IPS-18c (cell line): ENCODE measurements around the gene SYTL3.
"Not testable (repeated sequence)": the region's sequence is repeated elsewhere in the genome, so short reads cannot be mapped to it uniquely, and the experiment has no call there.

Source experiments
- H3K4me3 ChIP-seq: 2 replicates; pipeline ENCODE4 v1.7.0; 2013; ENCODE audit warnings: low read depth, mild to moderate bottlenecking, low read length, moderate library complexity; ENCODE audit not compliant: insufficient read depth
- H3K9me3 ChIP-seq: one replicate; pipeline ENCODE4 v1.6.1; 2013; ENCODE audit warnings: mild to moderate bottlenecking, low read length, moderate library complexity; ENCODE audit not compliant: control insufficient read depth, insufficient read depth

The SYTL3 gene

GRCh38 chr6:158633127-158633526, 16.7 kb upstream of the SYTL3 start:
- Histone ChIP-seq H3K9me3 (no peaks in the 10 kb centered on the region), H3K4me3 (no peak overlapping the region)

GRCh38 chr6:158634695-158635426, 15.0 kb upstream of the SYTL3 start:
- H3K9me3 ChIP-seq = no peaks in the 10 kb centered on the region

GRCh38 chr6:158635427-158636073, 14.3 kb upstream of the SYTL3 start:
- Histone ChIP-seq H3K9me3 (no peaks in the 10 kb centered on the region), H3K4me3 (no peak overlapping the region)

More at GRCh38 chr6:158634695-158635426, 15.0 kb upstream of the SYTL3 start:
- H3K4me3 ChIP-seq = no peak overlapping the region

DNA sequence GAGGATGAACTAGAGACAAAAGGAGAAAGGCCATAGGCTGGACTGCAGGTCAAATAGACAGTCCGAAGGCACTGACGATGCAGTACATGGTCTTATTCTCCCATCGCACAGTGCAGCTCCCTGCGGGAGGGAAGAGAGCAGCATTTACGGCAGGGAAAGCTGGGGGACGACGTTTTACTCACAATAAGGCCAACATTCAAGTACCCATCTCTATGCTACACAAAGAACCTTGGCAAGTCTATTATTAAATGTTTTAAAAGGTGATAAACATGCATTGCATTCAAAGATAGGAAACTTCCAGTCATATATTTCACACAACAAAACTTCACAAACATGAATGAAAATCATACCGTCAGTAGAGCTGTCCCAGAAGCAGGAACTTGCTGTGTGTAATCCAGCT, 13.1 kb upstream of the SYTL3 start:
- Histone ChIP-seq H3K4me3 (no peak overlapping the region), H3K9me3 (no peaks in the 10 kb centered on the region)

GRCh38 chr6:158638324-158638854, 11.5 kb upstream of the SYTL3 start:
- H3K9me3 ChIP-seq = no peaks in the 10 kb centered on the region
- no peak overlapping the region for H3K4me3 ChIP-seq

DNA sequence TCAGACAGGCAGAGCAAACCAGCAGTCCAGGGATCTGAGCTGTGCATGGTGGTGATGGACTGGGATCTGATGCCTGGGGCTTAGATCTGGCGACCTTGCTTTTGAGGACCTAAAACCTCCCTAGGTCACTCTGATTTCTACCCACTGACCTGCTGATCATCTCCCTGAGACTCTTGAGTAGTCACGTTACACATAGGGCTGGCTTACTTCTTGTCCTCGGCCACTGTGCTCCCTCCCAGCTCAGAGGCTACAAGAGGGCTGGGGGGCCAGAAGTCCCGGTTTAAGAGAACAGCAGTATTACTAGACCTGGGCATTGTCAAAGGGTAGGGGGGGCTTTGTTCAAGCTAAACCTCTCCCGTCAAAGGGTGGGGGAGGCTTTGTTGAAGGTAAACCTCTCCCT, 10.8 kb upstream of the SYTL3 start:
- no peak overlapping the region for H3K4me3 ChIP-seq
- H3K9me3 ChIP-seq = no peaks in the 10 kb centered on the region

DNA sequence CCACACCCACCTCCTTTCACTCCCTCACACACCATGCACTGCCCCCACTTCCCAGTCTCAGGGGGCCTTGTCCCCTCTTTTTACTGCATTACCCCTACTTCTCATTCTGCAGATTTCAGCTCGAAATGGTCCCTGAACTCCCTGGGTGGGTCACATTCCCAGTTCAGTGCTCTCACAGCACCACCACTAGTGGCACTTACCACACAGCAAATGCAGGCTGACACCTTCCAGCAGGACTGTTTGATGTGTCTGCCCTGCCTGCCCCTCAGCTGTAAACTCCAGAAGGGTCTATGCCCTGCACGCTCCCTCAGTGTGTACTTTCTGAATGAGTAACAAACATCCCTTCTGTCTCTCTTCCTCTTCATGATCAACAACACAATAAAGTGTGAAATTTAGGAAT, 9.3 kb upstream of the SYTL3 start:
- Histone ChIP-seq H3K9me3 (no peaks in the 10 kb centered on the region), H3K4me3 (no peak overlapping the region)

DNA sequence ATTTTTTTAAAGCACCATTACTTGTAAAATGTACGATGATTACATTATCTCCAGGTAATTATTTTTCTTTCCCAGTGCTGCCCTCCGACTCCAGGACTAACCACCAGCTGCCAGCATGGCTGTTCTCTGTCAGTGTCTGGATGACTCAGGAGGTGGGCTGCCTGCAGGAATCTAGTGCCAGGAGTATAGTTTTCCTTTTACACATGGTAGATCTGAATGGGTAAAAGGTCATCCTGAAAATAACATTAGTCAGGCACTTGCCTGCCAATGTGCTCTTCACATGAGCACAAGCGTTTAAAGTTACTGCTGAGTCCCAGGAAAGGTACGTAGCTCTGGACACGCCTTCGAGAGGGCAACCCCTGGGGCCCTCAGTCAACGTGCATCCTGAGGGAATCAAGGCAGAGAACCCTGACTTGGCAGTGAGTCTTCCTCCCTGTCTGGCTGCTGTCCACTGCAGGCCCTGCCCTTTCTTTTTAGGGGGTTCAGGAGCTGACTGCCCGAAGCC, 7.7 kb upstream of the SYTL3 start:
- no peaks in the 10 kb centered on the region for H3K9me3 ChIP-seq
- no peak overlapping the region for H3K4me3 ChIP-seq

DNA sequence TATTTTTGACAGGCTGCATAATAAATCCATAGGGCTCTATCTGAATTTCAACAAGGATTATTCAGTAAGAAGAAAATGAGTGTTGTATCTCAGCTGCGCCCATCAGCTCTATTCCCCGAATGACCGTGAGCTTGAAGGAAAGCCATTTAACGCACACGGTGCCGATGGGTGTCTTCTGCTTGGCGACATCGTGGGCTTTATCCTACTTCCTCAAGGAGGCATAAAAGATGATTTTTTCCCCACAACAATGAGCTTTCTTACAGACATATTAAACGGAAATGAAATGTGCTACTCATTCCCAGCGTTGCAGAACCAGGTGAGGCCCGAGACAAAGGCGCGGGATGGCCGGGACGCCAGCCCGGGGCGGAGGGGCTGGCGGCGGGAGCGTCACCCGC, 6.0 kb upstream of the SYTL3 start:
- H3K9me3 ChIP-seq = no peaks in the 10 kb centered on the region
- H3K4me3 ChIP-seq = peak overlapping the region; percentile 95

GRCh38 chr6:158644231-158645063, 5.4 kb upstream of the SYTL3 start, which contains the start of gene DYNLT1:
Gene DYNLT1 (minus strand): TSS chr6:158644743. CDS start chr6:158644708, 35 bp downstream.
- no peaks in the 10 kb centered on the region for H3K9me3 ChIP-seq
- peak within 1 kb of the TSS; percentile 95 for H3K4me3 ChIP-seq

DNA sequence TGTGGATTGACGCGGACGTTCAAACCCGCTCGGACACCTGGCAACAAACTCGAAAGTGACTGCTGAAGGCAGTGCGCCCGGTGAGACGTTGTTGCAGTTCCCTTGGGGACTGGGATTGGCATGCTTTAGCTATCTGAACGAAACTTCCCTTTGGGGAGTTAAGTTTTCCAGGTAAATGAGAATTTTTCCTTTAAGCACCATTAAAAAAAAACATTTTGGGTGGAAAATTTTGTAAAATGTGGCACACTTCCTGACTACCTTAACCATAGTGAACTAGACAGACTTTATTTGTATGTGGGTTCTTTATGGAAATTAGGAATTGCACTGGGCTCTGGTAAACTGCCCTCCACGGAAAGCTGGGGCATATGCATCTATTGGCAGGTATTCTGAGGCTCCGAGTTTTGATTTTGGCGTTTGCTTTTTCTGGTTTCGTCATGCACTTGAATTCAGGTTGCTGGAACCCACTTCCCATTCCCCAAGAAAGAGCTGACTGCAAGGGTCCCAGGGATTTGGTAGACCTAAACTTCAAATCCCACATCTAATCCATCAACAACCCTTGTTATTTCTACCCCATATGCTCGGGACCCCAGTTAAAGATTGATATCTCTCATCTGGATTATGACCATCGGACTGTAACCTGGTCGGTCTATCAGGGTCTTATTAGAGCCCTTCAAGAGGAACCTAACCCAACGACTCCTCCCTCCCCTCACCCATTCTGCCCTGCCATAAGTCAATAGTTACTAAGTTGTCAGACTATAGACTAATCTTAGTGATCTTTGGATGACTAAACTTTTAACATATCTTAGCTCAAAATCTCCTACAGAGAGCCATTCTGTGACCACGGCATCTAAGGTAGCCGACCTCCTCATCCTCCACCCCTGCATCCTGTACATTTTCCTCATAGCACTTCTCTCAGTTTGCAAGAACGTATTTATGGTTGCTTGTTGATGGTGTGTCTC, 4.5 kb upstream of the SYTL3 start:
- Histone ChIP-seq H3K9me3 (no peaks in the 10 kb centered on the region), H3K4me3 (peak overlapping the region; percentile 95)

GRCh38 chr6:158646023-158646910, 3.6 kb upstream of the SYTL3 start:
- no peak overlapping the region for H3K4me3 ChIP-seq

DNA sequence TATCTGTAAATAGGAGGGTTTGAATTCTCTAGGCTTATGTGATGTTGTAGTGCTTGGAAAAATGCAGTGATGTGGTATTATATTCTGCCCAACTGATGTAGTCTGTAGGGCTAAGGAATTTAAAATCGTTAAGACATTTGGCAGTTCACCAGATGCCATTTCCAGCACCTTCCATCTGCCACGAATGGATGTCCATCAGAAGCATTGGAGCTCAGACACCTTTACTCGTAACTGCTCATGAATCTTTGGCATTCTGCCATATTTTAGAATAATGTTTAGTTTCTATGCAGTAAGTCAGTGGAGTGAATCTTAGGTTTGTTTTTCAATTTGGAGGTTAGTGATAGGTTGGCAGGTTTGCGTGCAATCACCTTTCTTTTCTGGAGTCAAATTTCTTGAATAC, 2.4 kb upstream of the SYTL3 start:
- Histone ChIP-seq H3K4me3 (no peak overlapping the region), H3K9me3 (no peaks in the 10 kb centered on the region)

More at GRCh38 chr6:158646023-158646910, 3.6 kb upstream of the SYTL3 start:
- H3K9me3 ChIP-seq = no peaks in the 10 kb centered on the region

GRCh38 chr6:158648682-158649131, 1.1 kb upstream of the SYTL3 start:
- Histone ChIP-seq H3K9me3 (no peaks in the 10 kb centered on the region), H3K4me3 (no peak overlapping the region)

- not testable (repeated sequence) for H3K4me3 ChIP-seq, H3K9me3 ChIP-seq
Observed at GRCh38 chr6:158651981-158652737, 2.3 kb downstream of the SYTL3 start.
